NCI-H2081 (cell line): ENCODE data around the gene TCF15.
A peak's percentile ranks its signal among the peaks of the same experiment; 100 is the strongest.

Experiments used
- DNase-seq, 2 experiments: peaks; one replicate each; lab custom pipeline; 2025; lab: John Stamatoyannopoulos, UW

Gene TCF15

DNA sequence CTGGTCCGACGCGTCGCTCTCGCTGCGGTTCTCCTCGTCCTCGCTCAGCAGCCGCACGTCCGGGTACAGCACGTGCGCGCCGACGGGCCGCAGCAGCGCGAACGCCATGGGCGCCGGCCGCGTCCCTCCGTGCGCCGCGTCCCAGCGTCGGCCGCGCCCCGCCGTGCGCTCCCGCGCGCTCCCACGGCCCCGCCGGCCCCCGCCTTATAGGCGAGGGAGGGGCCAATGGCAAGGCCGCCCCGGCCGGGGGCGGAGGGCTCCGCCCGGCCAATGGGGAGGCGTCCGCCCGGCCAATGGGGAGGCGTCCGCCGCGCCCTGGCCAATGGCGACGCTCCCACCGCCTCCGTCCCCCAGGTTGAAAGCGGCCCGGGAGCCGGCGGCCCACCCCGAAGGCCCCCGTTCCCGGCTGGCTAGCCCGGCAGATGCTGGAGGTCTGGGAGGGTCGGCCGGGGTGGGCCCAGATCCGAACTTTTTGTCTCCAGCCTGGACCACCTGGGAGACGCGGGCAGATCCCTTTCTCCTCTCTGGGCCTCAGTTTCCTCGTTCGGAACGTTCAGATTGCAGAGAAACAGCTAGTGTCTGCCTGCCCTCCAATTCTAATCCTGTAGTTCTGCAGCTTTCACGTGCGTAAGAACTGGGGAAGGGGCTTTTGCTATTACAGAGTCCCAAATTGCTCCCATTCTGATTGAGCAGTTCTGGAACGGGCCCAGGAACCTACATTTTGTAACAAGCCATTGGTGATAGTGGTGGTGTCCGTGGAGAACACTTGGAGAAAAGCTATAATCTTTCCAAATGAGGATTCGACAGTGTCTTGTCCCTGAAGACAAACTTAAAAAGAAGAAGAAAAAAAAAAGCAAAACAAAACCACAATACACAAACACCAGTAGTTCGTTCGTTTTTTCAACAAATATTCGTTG lies at the start of gene TCF15:
Gene TCF15, minus strand, starts transcription at position 180 of the 917 bp plus-strand sequence. Its CDS starts 72 bp downstream, at position 108.
- DNase-seq: peak; percentile 75 to 79

GRCh38 chr20:658731-659291 lies 48.7 kb upstream of the TCF15 start:
- no peak for DNase-seq

DNA sequence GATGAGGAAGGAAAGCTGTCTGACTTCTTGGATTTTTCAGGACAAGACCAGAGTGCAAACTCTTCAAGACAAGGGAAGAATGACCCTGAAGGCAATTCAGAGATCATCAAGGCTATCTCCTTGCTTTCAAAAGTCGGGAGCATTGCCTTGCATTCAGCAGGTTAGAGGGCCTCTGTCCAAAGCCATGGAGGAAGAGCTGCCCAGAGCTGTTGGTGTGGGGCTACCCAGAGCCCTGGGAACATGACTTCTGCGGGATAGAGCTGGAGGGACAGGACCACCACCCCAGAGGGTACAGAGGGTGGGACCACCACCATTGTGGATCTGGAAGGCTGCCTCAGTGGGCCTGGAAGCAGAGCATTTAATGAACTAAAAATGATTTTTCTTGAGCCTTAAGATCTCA lies 48.1 kb upstream of the TCF15 start:
- no peak for DNase-seq

GRCh38 chr20:655726-656624 lies 45.9 kb upstream of the TCF15 start:
- no peak for DNase-seq

GRCh38 chr20:654417-654750 lies 44.3 kb upstream of the TCF15 start:
- DNase-seq: no peak

GRCh38 chr20:653590-654416 lies 43.7 kb upstream of the TCF15 start:
- DNase-seq: no peak

DNA sequence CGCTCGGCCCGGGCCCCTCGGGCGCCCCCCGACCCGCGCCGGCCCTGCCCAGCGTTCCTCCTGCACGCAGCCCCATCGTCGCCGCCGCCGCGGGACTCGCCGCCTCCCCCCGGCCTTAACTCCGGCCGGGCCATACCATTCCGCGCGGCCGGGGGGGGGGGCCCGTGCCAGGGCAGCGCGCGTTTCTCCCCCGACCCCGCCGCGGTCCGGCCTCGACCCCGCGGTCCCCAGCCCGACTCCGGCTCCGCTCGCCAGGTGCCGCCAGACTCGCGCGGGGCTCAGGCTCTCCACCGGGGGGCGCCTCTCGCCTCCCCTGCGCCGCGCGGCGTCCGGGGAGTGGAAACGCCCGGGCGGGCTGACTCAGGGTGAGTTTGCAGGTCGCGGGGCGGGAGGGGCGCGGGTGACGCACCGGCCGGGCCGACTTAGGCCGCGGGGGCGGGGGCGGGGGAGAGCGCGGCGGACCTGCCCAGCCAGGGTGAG lies 43.0 kb upstream of the TCF15 start, which contains the start of gene SRXN1:
Gene SRXN1, minus strand, starts transcription at position 91 of the 480 bp plus-strand sequence. Its CDS starts 15 bp downstream, at position 76.
- peak; percentile 77 to 78 for DNase-seq

GRCh38 chr20:652615-653109 lies 42.6 kb upstream of the TCF15 start:
- DNase-seq: peak in 1 of 2 experiments; percentile 57

DNA sequence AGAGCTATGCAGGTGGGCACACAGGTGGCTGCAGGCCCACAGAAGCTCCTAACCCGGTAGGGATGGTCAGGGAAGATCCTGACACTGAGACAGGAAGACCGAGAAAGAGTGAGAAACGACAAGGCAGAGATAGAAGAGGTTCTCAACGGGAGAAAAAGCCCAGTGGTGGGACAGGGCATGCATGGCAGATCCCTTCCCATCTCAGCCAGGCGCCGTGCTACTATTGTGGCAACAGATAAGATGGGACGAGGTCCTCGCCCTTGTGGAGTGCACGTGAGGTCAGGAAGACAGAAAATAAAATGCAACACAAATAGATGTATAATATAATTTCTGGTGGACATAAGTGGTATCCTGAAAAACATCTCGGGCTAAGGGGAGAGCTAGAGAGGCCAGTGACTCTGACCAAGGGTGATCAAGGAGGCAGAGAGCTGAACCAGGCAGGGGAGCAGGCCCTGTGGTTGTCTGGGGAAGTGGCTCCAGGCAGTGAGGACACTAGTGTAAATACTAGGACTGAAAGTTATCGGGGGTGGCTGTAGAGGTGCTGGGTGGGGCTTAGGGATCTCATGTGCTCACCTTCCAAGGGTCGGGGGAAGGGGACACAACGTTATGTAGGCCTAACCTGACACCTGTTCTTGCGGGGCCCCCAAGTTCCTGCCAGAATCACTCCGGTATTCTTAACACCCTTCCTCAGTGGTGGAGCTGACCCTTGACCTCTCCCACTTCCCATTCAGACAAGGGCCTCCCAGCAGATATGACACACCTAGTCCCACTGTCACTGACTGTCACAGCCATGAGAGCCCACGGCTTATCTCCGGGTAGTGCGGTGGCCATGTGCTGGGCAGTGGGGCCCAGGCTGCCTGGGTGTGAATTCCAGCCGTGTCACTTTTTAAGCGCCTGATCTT lies 41.9 kb upstream of the TCF15 start:
- no peak for DNase-seq

GRCh38 chr20:650954-651353 lies 40.8 kb upstream of the TCF15 start:
- no peak for DNase-seq

- no peak for DNase-seq
Measured at GRCh38 chr20:650281-650680, 40.2 kb upstream of the TCF15 start.

DNA sequence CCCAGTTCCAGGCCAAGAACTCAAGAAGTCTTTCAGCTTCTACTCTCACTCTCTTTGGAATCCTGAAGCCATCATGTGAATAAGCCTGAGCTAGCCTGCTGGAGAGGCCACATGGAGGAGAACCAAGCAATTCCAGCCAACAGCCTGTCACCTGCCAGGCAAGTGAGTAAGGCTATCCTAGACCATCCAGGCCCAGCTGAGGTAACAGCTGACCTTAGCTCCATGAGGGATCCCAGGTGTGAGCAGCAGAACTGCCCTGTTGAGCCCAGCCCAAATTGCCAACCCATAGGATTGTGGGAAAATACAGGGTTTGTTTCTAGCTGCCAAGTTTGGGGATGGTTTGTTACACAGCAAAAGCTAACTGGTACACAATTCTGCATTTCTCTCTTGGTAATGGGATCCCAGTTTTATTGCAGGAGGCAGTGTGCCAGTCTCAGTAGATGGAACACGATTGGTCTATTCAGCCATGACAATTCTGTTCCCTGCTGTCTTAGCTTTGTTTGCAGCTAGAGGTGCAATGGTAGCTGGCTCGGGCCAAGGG lies 37.4 kb upstream of the TCF15 start:
- no peak for DNase-seq

GRCh38 chr20:646868-647233 lies 36.7 kb upstream of the TCF15 start:
- DNase-seq: no peak

- DNase-seq: no peak
Measured at GRCh38 chr20:646107-646867, 36.2 kb upstream of the TCF15 start.

GRCh38 chr20:645318-646106 lies 35.4 kb upstream of the TCF15 start:
- DNase-seq: peak; percentile 32 to 64

- no peak for DNase-seq
Measured at GRCh38 chr20:644692-645317, 34.7 kb upstream of the TCF15 start.

DNA sequence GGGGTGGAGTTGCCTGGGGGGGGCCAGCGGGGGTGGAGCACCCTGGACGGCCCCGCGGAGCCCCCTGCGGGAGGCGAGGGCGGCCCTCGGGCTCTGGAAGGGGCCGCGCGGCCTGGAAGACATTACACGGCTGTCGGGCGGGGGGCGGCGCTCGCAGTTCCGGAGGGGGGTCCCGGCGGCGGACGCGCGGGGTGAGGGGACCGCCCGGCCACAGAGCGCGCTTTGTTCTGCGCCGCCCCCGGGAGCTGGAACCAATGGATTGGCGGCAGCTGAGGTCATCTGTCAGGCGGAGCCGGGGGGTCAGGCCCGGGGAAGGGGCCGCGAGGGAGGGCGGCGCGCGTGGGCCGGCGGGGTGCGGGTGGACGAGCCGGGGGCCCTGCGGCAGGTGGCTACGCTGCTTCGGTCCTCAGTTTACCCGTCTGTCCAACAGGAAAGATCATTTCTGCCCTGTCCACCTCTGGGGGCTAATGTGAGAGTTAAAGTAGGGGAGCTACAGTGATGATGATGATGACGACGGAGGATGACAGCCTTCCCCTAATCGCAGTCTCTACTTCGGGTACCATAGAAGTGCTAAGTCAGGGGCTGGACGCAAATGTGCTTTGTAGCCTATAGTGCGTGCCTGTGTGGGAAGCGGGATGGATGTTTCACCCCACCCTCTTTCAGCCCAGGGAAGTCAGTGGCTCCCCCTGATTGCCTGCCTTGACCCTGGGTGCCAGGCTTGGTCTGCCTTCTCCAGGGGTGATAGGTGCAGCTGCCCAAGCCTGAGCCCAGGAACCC lies 32.5 kb upstream of the TCF15 start:
- no peak for DNase-seq
